Measurements from ENCODE around the gene SLX4IP.

DNA sequence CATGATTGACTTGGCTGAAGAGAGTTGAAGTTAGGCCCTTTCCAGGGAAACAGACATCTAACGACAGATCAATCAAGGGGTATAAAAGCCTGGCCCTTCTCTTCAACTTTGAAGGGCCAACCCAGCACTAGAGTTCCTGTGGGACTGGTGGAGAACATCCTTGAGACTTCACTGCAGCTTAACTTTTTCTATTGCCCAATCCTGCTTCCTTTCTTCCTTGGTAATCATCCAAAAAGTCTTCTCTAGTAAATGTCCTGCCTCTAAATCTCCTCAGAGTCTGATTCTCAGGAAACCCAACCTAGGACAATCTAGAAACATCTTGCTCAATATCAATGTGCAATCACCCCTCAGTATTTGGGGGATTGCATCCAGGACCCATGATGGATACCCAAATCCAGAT lies 3.0 kb upstream of the SLX4IP start:
- TF ChIP-seq EZH2 (IDR thresholded peaks at IDR 0.05) = no peak
- TF ChIP-seq POLR2AphosphoS5 (IDR thresholded peaks at IDR 0.05; ENCODE audit: borderline replicate concordance, low read depth, low read length) = no peak
- TF ChIP-seq FOXP2 (optimal IDR thresholded peaks at IDR 0.05; ENCODE audit: control extremely low read depth, extremely low read length, insufficient read depth) = no peak

All from SK-N-MC (cell line).